ENCODE results near the gene FAM98A.

FAM98A gene

GRCh38 chr2:33599175-33599942 is at the start of gene FAM98A:
Gene FAM98A, minus strand, starts transcription at chr2:33599299. Its CDS starts 78 bp downstream, at chr2:33599221.
- H3K4me3 ChIP-seq (replicated peaks; ENCODE audit: low read depth, low read length): peak within 1 kb of the TSS; percentile 96
- peak; percentile 8 for TF ChIP-seq CTCF (IDR thresholded peaks at IDR 0.05; ENCODE audit: low read length, missing control alignments)
- DNase-seq (ENCODE audit: low read depth): peak; percentile 100

- DNase-seq (ENCODE audit: low read depth): no peak
- H3K4me3 ChIP-seq (replicated peaks; ENCODE audit: low read depth, low read length): no peak overlapping the region
These were observed 46.8 kb upstream of the FAM98A start for GRCh38 chr2:33645861-33646260.

GRCh38 chr2:33644215-33644614 is 45.1 kb upstream of the FAM98A start:
- DNase-seq (ENCODE audit: low read depth): no peak
- TF ChIP-seq CTCF (IDR thresholded peaks at IDR 0.05; ENCODE audit: low read length, missing control alignments): no peak
- no peak overlapping the region for H3K4me3 ChIP-seq (replicated peaks; ENCODE audit: low read depth, low read length)

More at GRCh38 chr2:33645861-33646260, 46.8 kb upstream of the FAM98A start:
- no peak for TF ChIP-seq CTCF (IDR thresholded peaks at IDR 0.05; ENCODE audit: low read length, missing control alignments)

GRCh38 chr2:33636001-33636400 is 36.9 kb upstream of the FAM98A start:
- H3K4me3 ChIP-seq (replicated peaks; ENCODE audit: low read depth, low read length): no peak overlapping the region
- no peak for DNase-seq (ENCODE audit: low read depth)
- no peak for TF ChIP-seq CTCF (IDR thresholded peaks at IDR 0.05; ENCODE audit: low read length, missing control alignments)

GRCh38 chr2:33634261-33634910 is 35.3 kb upstream of the FAM98A start:
- TF ChIP-seq CTCF (IDR thresholded peaks at IDR 0.05; ENCODE audit: low read length, missing control alignments): no peak
- DNase-seq (ENCODE audit: low read depth): no peak
- no peak overlapping the region for H3K4me3 ChIP-seq (replicated peaks; ENCODE audit: low read depth, low read length)

- no peak overlapping the region for H3K4me3 ChIP-seq (replicated peaks; ENCODE audit: low read depth, low read length)
- TF ChIP-seq CTCF (IDR thresholded peaks at IDR 0.05; ENCODE audit: low read length, missing control alignments): no peak
- DNase-seq (ENCODE audit: low read depth): no peak
These were observed 34.2 kb upstream of the FAM98A start for GRCh38 chr2:33633315-33633714.

Measured in fibroblast of pulmonary artery (primary cell).